ENCODE results near the gene ZYG11B.
A peak's percentile ranks its signal among the peaks of the same experiment; 100 is the strongest.
"Not testable (repeated sequence)": the region's sequence is repeated elsewhere in the genome, so short reads cannot be mapped to it uniquely, and the experiment has no call there.

The ZYG11B gene

DNA sequence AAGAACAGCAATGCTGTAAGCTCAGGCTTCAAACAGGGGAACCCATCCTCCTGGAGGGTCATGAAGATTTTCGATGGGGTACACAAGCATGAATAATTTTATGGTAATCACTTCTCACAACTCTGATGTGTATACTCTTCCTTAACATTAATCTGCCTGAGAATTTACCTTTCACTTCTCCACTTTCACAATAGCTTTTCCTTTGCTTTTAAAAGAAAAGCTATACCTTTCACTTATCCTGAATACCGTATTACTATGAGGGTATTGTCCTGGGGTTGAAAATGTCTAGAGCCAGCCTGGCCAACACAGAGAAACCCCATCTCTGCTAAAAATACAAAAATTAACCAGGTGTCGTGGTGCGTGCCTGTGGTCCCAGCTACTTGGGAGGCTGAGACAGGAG is 12.7 kb upstream of the ZYG11B start:
- FAIRE-seq (no peak), DNase-seq (ENCODE audit: insufficient read length) (no peak)
- TF ChIP-seq TAF1 (IDR thresholded peaks at IDR 0.05; ENCODE audit: borderline replicate concordance, low read depth, low read length) = no peak
- TF ChIP-seq POLR2AphosphoS5 (IDR thresholded peaks at IDR 0.05; ENCODE audit: low read depth, low read length) = no peak
- no peak for TF ChIP-seq POLR2A (IDR thresholded peaks at IDR 0.05; ENCODE audit: low read depth, low read length)

DNA sequence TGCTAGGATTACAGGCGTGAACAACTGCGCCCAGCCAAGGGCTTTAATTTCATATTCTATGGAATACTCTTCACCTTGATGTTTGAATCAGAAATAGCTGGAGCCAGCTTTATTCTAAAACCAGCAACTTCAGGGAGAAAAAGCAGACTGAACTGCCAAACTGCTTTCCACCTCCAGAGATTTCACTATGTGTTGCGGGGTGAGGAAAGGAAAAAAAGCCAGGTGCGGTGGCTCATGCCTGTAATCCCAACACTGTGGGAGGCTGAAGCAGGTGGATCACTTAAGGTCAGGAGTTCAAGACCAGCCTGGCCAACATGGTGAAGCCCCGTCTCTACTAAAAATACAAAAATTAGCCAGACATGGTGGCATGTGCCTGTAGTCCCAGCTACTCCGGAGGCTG is 11.0 kb upstream of the ZYG11B start:
- FAIRE-seq = not testable (repeated sequence)

DNA sequence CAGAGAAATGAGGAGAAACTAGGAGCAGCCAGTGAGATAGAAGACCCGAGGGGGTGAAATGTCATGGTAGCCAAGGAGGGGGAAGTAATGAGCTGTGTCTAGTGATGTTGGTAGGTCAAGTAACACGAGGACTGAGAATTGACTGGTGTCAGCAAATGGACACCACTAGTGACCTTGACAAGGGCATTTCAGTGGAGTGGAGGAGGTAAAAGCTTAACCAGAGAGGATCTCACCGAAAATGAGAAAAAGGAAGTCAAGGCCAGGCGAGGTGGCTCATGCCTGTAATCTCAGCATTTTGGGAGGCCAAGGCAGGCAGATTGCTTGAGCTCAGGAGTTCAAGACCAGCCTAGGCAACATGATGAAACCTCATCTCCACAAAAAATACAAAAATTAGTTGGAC is 3.0 kb upstream of the ZYG11B start:
- FAIRE-seq = no peak
- no peak for DNase-seq (ENCODE audit: insufficient read length)
- TF ChIP-seq TAF1 (IDR thresholded peaks at IDR 0.05; ENCODE audit: borderline replicate concordance, low read depth, low read length) (no peak), POLR2A (IDR thresholded peaks at IDR 0.05; ENCODE audit: low read depth, low read length) (no peak), POLR2AphosphoS5 (IDR thresholded peaks at IDR 0.05; ENCODE audit: low read depth, low read length) (no peak)

More for the DNA sequence above, 11.0 kb upstream of the ZYG11B start:
- DNase-seq (ENCODE audit: insufficient read length) = not testable (repeated sequence)

DNA sequence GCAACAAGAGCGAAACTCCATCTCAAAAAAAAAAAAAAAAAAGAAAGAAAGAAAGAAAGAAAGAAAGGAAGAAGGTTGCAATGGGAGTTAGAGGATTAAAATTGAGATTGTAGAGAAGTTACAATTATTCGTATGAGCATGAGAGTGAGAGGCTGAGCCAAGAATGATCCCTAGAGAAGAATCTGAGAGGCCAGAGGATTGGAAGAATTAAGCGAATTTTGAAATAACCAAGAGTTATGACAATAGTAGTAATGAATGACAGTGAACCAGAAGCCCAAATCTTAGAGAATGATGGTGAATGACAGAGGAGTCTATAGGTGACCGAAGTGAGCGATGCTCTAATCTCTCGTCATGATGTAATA is 369 bp upstream of the ZYG11B start:
- no peak for TF ChIP-seq TAF1 (IDR thresholded peaks at IDR 0.05; ENCODE audit: borderline replicate concordance, low read depth, low read length)
- no peak for TF ChIP-seq POLR2AphosphoS5 (IDR thresholded peaks at IDR 0.05; ENCODE audit: low read depth, low read length)
- TF ChIP-seq POLR2A (IDR thresholded peaks at IDR 0.05; ENCODE audit: low read depth, low read length) = no peak
- FAIRE-seq (no peak), DNase-seq (ENCODE audit: insufficient read length) (no peak)

DNA sequence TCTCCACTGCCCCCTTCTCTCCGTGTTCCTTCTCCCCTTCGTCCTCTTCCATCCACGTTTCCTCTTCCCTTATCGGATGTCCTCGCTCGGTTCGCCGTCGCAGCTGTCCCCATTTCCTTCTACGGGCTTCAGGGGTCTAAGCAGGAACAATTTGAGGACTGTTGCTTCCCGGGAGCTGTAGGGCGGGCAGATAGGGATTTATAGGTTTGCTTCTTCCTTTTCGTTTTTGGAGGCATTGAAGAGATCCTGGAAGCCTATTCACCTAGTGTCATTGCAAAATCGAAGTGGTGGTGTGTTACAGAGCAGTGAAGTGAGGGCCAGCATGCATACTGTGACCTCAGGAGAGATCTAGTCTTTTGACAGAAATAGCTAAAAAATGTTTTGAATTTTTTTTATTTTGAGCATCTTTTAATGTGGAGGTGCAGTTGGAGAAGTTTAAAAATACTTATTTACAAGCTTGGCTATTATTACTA is 897 bp downstream of the ZYG11B start:
- DNase-seq (ENCODE audit: insufficient read length) (no peak), FAIRE-seq (no peak)
- no peak for TF ChIP-seq TAF1 (IDR thresholded peaks at IDR 0.05; ENCODE audit: borderline replicate concordance, low read depth, low read length)
- no peak for TF ChIP-seq POLR2A (IDR thresholded peaks at IDR 0.05; ENCODE audit: low read depth, low read length)

DNA sequence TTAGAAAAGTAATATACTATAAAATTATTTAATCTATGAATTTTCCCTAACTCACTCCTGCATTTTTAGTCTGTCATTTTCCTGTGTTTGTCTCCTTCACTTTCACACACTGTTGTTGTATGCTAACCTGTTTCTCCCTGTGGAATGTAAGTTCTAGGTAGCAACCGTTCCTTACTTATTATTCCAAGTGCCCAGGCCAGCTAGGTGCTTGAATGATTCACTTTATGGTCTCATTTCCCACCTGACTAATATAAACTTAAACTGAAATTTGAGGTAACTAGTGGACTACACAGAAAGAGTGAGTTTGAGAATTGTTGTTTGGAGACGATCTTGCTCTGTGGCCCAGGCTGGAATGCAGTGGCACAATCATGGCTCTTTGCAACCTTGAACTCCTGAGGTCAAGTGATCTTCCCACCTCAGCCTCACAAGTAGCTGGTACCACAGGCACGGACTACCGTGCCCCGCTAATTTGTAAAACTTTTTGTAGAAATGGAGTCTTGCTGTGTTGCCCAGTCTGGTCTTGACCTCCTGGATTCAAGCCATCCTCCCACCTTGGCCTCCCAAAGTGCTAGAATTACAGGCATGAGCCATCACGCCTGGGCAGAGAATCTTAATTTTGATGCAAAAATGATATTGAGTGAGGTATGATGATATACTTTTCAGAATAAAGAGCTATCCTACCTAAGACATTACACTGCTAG is 1.9 kb downstream of the ZYG11B start:
- TF ChIP-seq TAF1 (IDR thresholded peaks at IDR 0.05; ENCODE audit: borderline replicate concordance, low read depth, low read length) (no peak), POLR2A (IDR thresholded peaks at IDR 0.05; ENCODE audit: low read depth, low read length) (no peak), POLR2AphosphoS5 (IDR thresholded peaks at IDR 0.05; ENCODE audit: low read depth, low read length) (no peak)
- FAIRE-seq = no peak
- DNase-seq (ENCODE audit: insufficient read length) = no peak

DNA sequence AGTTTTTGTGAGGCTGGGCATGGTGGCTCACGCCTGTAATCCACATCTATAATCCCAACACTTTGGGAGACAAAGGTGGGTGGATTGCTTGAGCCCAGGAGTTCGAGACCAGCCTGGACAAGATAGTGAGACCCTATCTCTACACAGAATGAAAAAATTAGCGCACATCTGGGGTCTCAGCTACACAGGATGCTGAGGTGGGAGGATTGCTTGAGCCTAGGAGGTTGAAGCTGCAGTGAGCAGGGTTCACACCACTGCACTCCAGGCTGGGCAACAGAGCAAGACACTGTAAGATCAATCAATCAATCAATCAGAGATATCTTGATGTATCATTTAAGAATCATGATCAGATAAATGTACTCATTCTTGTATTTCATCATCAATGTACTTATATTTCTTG is 7.1 kb downstream of the ZYG11B start:
- no peak for DNase-seq (ENCODE audit: insufficient read length)
- no peak for FAIRE-seq
- no peak for TF ChIP-seq TAF1 (IDR thresholded peaks at IDR 0.05; ENCODE audit: borderline replicate concordance, low read depth, low read length)
- TF ChIP-seq POLR2AphosphoS5 (IDR thresholded peaks at IDR 0.05; ENCODE audit: low read depth, low read length) = no peak
- no peak for TF ChIP-seq POLR2A (IDR thresholded peaks at IDR 0.05; ENCODE audit: low read depth, low read length)

DNA sequence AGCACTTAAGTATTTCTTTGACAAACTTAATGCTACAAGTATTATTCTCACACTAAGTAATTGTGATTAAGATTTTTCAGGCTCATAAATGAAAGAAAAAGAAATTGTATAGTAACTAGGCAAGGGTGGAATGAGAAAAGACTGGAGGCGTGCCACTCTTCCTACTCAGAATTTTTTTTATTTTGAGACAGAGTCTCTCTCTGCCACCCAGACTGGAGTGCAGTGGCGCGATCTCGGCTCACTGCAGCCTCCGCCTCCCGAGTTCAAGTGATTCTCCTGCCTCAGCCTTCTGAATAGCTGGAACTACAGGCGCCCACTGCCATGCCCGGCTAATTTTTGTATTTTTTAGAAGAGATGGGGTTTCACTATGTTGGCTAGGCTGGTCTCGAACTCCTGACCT is 9.1 kb downstream of the ZYG11B start:
- FAIRE-seq; DNase-seq (ENCODE audit: insufficient read length): not testable (repeated sequence)

DNA sequence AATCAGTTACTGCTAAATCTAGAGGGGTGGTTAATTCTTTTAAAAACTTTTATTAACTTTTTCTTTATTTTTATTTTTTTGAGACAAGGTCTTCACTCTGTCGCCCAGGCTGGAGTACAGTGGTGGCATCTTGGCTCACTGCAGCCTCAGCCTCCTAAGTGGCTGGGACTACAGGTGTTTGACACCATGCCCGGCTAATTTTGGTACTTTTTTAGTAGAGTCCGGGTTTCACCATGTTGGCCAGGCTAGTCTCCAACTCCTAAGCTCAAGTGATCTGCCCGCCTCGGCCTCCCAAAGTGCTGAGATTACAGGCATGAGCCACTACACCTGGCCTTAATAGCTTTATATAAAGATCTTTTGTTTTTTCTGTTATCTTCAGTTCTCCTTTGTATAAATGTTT is 11.9 kb downstream of the ZYG11B start:
- DNase-seq (ENCODE audit: insufficient read length) (no peak), FAIRE-seq (no peak)
- TF ChIP-seq TAF1 (IDR thresholded peaks at IDR 0.05; ENCODE audit: borderline replicate concordance, low read depth, low read length) = no peak
- no peak for TF ChIP-seq POLR2AphosphoS5 (IDR thresholded peaks at IDR 0.05; ENCODE audit: low read depth, low read length)
- TF ChIP-seq POLR2A (IDR thresholded peaks at IDR 0.05; ENCODE audit: low read depth, low read length) = no peak

DNA sequence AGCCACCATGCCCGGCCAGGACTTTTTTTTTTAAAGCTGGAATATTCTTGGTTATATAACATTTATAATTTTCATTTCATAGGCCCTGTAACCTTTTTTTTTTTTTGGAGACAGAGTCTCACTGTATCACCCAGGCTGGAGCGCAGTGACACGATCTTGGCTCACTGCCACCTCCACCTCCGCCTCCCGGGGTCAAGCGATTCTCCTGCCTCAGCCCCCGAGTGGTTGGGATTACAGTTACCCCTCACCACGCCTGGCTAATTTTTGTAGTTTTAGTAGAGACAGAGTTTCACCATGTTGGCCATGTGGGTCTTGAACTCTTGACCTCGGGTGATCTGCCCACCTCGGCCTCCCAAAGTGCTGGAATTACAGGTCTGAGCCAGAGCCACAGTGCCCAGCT is 12.6 kb downstream of the ZYG11B start:
- DNase-seq (ENCODE audit: insufficient read length) = no peak
- no peak for FAIRE-seq
- TF ChIP-seq POLR2AphosphoS5 (IDR thresholded peaks at IDR 0.05; ENCODE audit: low read depth, low read length) = no peak
- no peak for TF ChIP-seq POLR2A (IDR thresholded peaks at IDR 0.05; ENCODE audit: low read depth, low read length)
- no peak for TF ChIP-seq TAF1 (IDR thresholded peaks at IDR 0.05; ENCODE audit: borderline replicate concordance, low read depth, low read length)

DNA sequence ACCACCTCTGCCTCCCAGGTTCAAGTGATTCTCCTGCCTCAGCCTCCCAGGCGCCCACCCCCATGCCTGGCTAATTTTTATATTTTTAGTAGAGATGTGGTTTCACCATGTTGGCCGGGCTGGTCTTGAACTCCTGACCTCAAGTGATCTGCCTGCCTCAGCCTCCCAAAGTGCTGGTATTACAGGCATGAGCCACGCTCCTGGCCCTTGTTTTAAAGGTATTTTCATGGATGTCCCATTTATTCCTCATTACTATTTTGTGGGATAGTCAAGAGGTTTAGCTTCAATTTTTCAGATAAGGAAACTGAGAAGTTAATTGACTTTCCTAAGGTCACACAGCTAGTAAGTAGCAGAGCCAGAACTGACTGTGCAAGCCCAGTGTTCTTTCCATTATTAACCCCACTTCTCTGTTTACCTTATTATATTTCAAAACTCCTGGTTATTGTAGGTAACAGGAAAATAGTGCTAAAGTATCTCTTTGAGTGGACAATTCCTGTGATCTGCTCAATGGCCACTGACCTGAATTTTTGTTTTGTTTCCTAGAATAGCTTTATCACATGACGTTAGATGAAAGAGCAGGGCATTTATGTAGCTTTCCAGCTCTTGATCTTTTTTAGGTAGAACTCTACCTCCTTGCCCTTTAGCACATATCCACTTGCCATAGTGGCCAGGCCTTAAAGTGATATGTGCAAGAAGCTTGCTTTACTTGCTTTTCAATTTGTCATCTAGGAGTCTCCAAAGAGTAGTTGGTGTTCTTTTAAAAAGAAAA is 13.6 kb downstream of the ZYG11B start:
- TF ChIP-seq POLR2A (IDR thresholded peaks at IDR 0.05; ENCODE audit: low read depth, low read length) (no peak), TAF1 (IDR thresholded peaks at IDR 0.05; ENCODE audit: borderline replicate concordance, low read depth, low read length) (no peak), POLR2AphosphoS5 (IDR thresholded peaks at IDR 0.05; ENCODE audit: low read depth, low read length) (no peak)
- FAIRE-seq = peak; percentile 62
- DNase-seq (ENCODE audit: insufficient read length) = no peak

DNA sequence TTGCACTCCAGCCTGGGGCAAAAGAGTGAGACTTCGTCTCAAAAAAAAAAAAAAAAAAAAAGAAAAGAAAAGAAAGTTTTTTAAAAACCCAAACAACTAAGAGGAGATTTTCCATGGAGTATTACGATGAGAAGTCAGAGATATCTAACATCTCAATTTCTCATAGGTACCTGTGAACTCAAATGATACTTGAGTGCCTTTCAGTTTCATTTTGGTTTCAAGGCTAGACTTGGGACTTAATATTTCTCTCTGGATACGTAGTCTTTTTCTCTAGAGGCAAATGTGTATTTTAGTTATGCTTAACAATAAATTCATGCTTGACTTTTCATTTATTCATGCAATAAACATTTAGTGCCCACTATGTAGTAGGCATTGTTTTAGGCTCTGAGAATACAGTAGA is 15.0 kb downstream of the ZYG11B start:
- FAIRE-seq = peak; percentile 9
- no peak for DNase-seq (ENCODE audit: insufficient read length)
- TF ChIP-seq POLR2AphosphoS5 (IDR thresholded peaks at IDR 0.05; ENCODE audit: low read depth, low read length) (no peak), POLR2A (IDR thresholded peaks at IDR 0.05; ENCODE audit: low read depth, low read length) (no peak), TAF1 (IDR thresholded peaks at IDR 0.05; ENCODE audit: borderline replicate concordance, low read depth, low read length) (no peak)

Data from GM12892 (cell line).